Activated CD8-positive, alpha-beta memory T cell treated with anti-CD3 and anti-CD28 coated beads for 1 hour (primary cell): ENCODE measurements around the gene PRRX2.
"Not testable (repeated sequence)": the region's sequence is repeated elsewhere in the genome, so short reads cannot be mapped to it uniquely, and the experiment has no call there.

ENCODE experiments used
- DNase-seq, 2 donors: peaks; one replicate each; pipeline ENCODE4 v3.0.0-alpha.2; 2020; ENCODE audit warnings: low read depth in 1 of 2; ENCODE audit errors: extremely low read depth in 1 of 2

PRRX2 gene

GRCh38 chr9:129636343-129636742 lies 29.1 kb upstream of the PRRX2 start:
- not testable (repeated sequence) for DNase-seq

GRCh38 chr9:129637102-129637501 lies 28.3 kb upstream of the PRRX2 start:
- no peak for DNase-seq

GRCh38 chr9:129637673-129638439 lies 27.6 kb upstream of the PRRX2 start:
- no peak for DNase-seq

GRCh38 chr9:129639034-129639630 lies 26.3 kb upstream of the PRRX2 start:
- no peak for DNase-seq

GRCh38 chr9:129639756-129640085 lies 25.7 kb upstream of the PRRX2 start:
- DNase-seq: no peak

- no peak for DNase-seq
Observed at GRCh38 chr9:129640086-129640870, 25.2 kb upstream of the PRRX2 start.

GRCh38 chr9:129640871-129641749 lies 24.3 kb upstream of the PRRX2 start:
- no peak for DNase-seq

- peak; percentile 68 to 93 for DNase-seq
Observed at GRCh38 chr9:129641750-129642585, 23.5 kb upstream of the PRRX2 start, which contains the start of gene ASB6. ASB6 (minus strand) TSS chr9:129642151; CDS start chr9:129641999, 152 bp downstream.

- DNase-seq: no peak
Observed at GRCh38 chr9:129643706-129644105, 21.7 kb upstream of the PRRX2 start.

- no peak for DNase-seq
Observed at GRCh38 chr9:129644365-129644764, 21.1 kb upstream of the PRRX2 start.

- DNase-seq: no peak
Observed at GRCh38 chr9:129644902-129645301, 20.5 kb upstream of the PRRX2 start.

GRCh38 chr9:129646252-129646651 lies 19.2 kb upstream of the PRRX2 start:
- DNase-seq: no peak

GRCh38 chr9:129646654-129647053 lies 18.8 kb upstream of the PRRX2 start:
- no peak for DNase-seq

GRCh38 chr9:129647635-129648034 lies 17.8 kb upstream of the PRRX2 start:
- no peak for DNase-seq

- no peak for DNase-seq
Observed at GRCh38 chr9:129648092-129648763, 17.2 kb upstream of the PRRX2 start.

GRCh38 chr9:129648764-129649115 lies 16.7 kb upstream of the PRRX2 start:
- no peak for DNase-seq

GRCh38 chr9:129649726-129650679 lies 15.4 kb upstream of the PRRX2 start:
- DNase-seq: no peak

GRCh38 chr9:129650680-129651235 lies 14.7 kb upstream of the PRRX2 start:
- no peak for DNase-seq
